HepG2 (cell line): Measurements from ENCODE around the gene CHSY3. TPM values are rescaled to one million over a fixed set of nuclear protein-coding genes. Genes with fewer than 3 reads are reported as not detected.

Experiments
- ATAC-seq: fragments of 200-7000 bp; cut with Tn5 transposase; 3 replicates; pipeline ENCODE4 v1.9.1; 2020; ENCODE audit warnings: mild to moderate bottlenecking, moderate library complexity
- BruUV-seq: library from RNA; stranded (reverse); fragments of 400-500 nt; replicated peaks from 2 replicates; lab custom pipeline; 2021; lab: Mats Ljungman, UMichigan
- CTCF ChIA-PET: fragments of 300-600 bp; formaldehyde crosslinking; extraction: SDS; loops from one replicate; lab custom pipeline; 2021; ENCODE audit warnings: low total read pairs, inconsistent platforms, low intra/inter-chr PET ratio; lab: Yijun Ruan, JAX
- POLR2A ChIA-PET: fragments of 350-600 bp; sonication (Branson Sonifier 250); formaldehyde crosslinking; loops from one replicate; lab custom pipeline; 2020; ENCODE audit warnings: antibody characterized with exemption, inconsistent platforms; lab: Yijun Ruan, JAX
- DNase-seq: peaks from one replicate; pipeline ENCODE4 v3.0.0-alpha.2; 2015; ENCODE audit warnings: low spot score
- FAIRE-seq: peaks from 3 replicates; lab custom pipeline; 2011; peaks lifted over from hg19 to GRCh38; lab: Jason Lieb, UNC
- H2AFZ ChIP-seq: one replicate; pipeline ENCODE4 v1.6.1; 2011; ENCODE audit warnings: low read length, inconsistent platforms
- H3K27ac ChIP-seq: fragments of 300-600 bp; 3 replicates; pipeline ENCODE4 v1.8.0; 2011; ENCODE audit warnings: mixed run types, mild to moderate bottlenecking, mixed read lengths, low read length, inconsistent platforms; ENCODE audit not compliant: insufficient read depth; ENCODE audit errors: extremely low read length
- H3K27me3 ChIP-seq, 2 experiments: fragments of 200-600 bp in 1 of 2; 2 replicates in 1 of 2; 3 replicates in 1 of 2; pipeline versions ENCODE4 v1.6.0 to v1.8.0; 2011; ENCODE audit warnings: low read length in 2 of 2, mild to moderate bottlenecking in 2 of 2, moderate library complexity in 2 of 2, inconsistent platforms in 1 of 2; ENCODE audit not compliant: insufficient read depth in 2 of 2, control insufficient read depth in 1 of 2
- H3K36me3 ChIP-seq, 2 experiments: fragments of 200-600 bp in 1 of 2; replicated peaks in 1 of 2; 2 replicates in 1 of 2; 3 replicates in 1 of 2; pipeline versions ENCODE4 v1.5.1 to v1.8.0; 2011; ENCODE audit warnings: low read length in 2 of 2, inconsistent platforms in 1 of 2; ENCODE audit not compliant: insufficient read depth in 2 of 2, control insufficient read depth in 1 of 2
- H3K4me1 ChIP-seq: 2 replicates; pipeline ENCODE4 v1.5.1; 2012; ENCODE audit warnings: low read length, inconsistent platforms; ENCODE audit not compliant: insufficient read depth
- H3K4me2 ChIP-seq: 2 replicates; pipeline ENCODE4 v1.6.0; 2011; ENCODE audit warnings: low read depth, low read length, inconsistent platforms
- H3K4me3 ChIP-seq, 3 experiments: fragments of 200-600 bp in 1 of 3; sonication (generic), shearing (Covaris generic) in 1 of 3; replicated peaks in 1 of 3; 2 replicates each; pipeline ENCODE4 v1.5.1; 2011 to 2016; ENCODE audit warnings: low read length in 3 of 3, inconsistent platforms in 2 of 3, low read depth in 2 of 3, mild to moderate bottlenecking in 2 of 3, control low read depth in 1 of 3, mixed read lengths in 1 of 3; ENCODE audit not compliant: insufficient read depth in 1 of 3
- H3K79me2 ChIP-seq: one replicate; pipeline ENCODE4 v1.6.1; 2011; ENCODE audit warnings: low read length, inconsistent platforms; ENCODE audit not compliant: insufficient read depth
- H3K9ac ChIP-seq: 2 replicates; pipeline ENCODE4 v1.6.0; 2011; ENCODE audit warnings: mild to moderate bottlenecking, low read depth, low read length, inconsistent platforms; ENCODE audit not compliant: insufficient read depth
- H3K9me3 ChIP-seq: 2 replicates; pipeline ENCODE4 v1.5.1; 2012; ENCODE audit warnings: mild to moderate bottlenecking, low read length
- H4K20me1 ChIP-seq: 2 replicates; pipeline ENCODE4 v1.6.0; 2011; ENCODE audit warnings: inconsistent platforms, mild to moderate bottlenecking, low read length, moderate library complexity; ENCODE audit not compliant: insufficient read depth
- MAFK ChIP-seq, 2 experiments: IDR thresholded peaks in 1 of 2; conservative IDR thresholded peaks in 1 of 2; 2 replicates each; pipeline ENCODE4 v1.6.1; 2011; ENCODE audit warnings: improper control_type of control experiment in 2 of 2, low read length in 2 of 2
- RBFOX2 ChIP-seq: fragments of 200-400 bp; formaldehyde crosslinking; IDR thresholded peaks from 2 replicates; pipeline ENCODE4 v1.6.1; 2017; ENCODE audit warnings: low read depth, mild to moderate bottlenecking, low read length
- RFXAP ChIP-seq: sonication (generic); formaldehyde crosslinking; IDR thresholded peaks from 2 replicates; pipeline ENCODE4 v1.4.0; 2020; ENCODE audit warnings: missing genetic modification reagents, borderline replicate concordance
- ZNF660 ChIP-seq: sonication (generic); formaldehyde crosslinking; IDR thresholded peaks from 2 replicates; pipeline ENCODE4 v1.5.1; 2020; ENCODE audit warnings: mild to moderate bottlenecking, low read depth, missing genetic modification reagents, borderline replicate concordance
- WGBS: methylation state at CpG from one replicate; pipeline ENCODE4 v1.1.6; 2017; ENCODE audit warnings: low lambda C conversion rate; 5-methylcytosine and 5-hydroxymethylcytosine counted together
- in situ Hi-C: cut with HindIII; loops from 2 replicates; pipeline ENCODE4 v1.10.0; 2017; ENCODE audit warnings: low pct_unique_long_range_greater_than_20kb; ENCODE audit not compliant: extremely low pct_ligation_motif_present
- intact Hi-C: fragments of 100-400 bp; cut with micrococcal nuclease; formaldehyde crosslinking; loops from one replicate; pipeline ENCODE4 v1.10.0; 2022; ENCODE audit not compliant: unreplicated experiment
- polyA plus RNA-seq, 8 experiments: library from polyadenylated mRNA; depleted of rRNA in 3 of 8; stranded (reverse) in 7 of 8; unstranded in 1 of 8; fragments of >200 nt; fragmentation: Illumina TruSeq in 4 of 8; extraction: Trizol in 4 of 8; gene quantifications; 2 replicates each; pipeline versions ENCODE4 v1.2.1 to v1.2.3, GENCODE V29; 2011 to 2016; ENCODE audit warnings: low read depth in 4 of 8, missing spikeins in 1 of 8, mixed read lengths in 1 of 8; ENCODE audit not compliant: insufficient read depth in 1 of 8
- total RNA-seq, 5 experiments: library from RNA; depleted of rRNA; stranded (reverse); fragments of >200 nt; fragmentation: Illumina TruSeq; extraction: Trizol; gene quantifications; 2 replicates each; pipeline ENCODE4 v1.2.3, GENCODE V29; 2016; ENCODE audit warnings: low read depth in 1 of 5
- TF ChIP-seq, protein P1 (sequence below): sonication (generic); formaldehyde crosslinking; IDR thresholded peaks from 2 replicates; pipeline ENCODE4 v1.8.1; 2023; ENCODE audit warnings: mild to moderate bottlenecking, inconsistent platforms, moderate library complexity, missing genetic modification reagents, borderline replicate concordance
- TF ChIP-seq, protein P2 (sequence below), 2 experiments: sonication (generic) in 1 of 2; formaldehyde crosslinking in 1 of 2; IDR thresholded peaks; 2 replicates each; pipeline versions ENCODE4 v1.4.0 to v1.6.1; 2016 to 2020; ENCODE audit warnings: borderline replicate concordance in 1 of 2, low read depth in 1 of 2, mild to moderate bottlenecking in 1 of 2, missing genetic modification reagents in 1 of 2
- TF ChIP-seq, protein P3 (sequence below): sonication (generic); formaldehyde crosslinking; IDR thresholded peaks from 2 replicates; pipeline ENCODE4 v1.4.0; 2020; ENCODE audit warnings: mild to moderate bottlenecking, missing genetic modification reagents
- TF ChIP-seq, protein P4 (sequence below): sonication (generic); formaldehyde crosslinking; IDR thresholded peaks from 2 replicates; pipeline ENCODE4 v1.4.0; 2020; ENCODE audit warnings: mild to moderate bottlenecking, missing genetic modification reagents

Gene CHSY3
- total and polyA plus RNA-seq, 2 of the 13 experiments (the other 11 are each of a cell fraction or from before 2014, with no cell fraction given), result 0.26 to 4.1 TPM

DNA sequence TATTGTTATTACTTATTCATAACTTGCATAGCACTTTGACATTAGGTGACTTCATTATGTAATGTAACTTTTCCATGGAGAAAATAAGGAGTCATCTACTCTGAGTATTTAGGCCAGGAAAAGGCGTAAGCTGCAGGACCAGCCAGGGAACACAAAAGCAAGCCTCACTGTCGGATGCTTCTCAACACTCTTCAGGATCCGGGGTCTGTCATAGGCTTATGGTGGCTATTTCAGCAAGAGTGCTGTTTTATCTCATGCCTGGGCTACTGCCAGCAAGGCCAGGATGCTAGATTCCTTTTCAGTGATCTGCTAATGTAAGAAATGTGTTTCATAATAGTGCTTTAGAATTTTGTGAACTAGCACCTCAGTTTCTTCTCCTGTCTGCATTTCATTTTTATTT, 162.4 kb downstream of the CHSY3 start:
- Histone ChIP-seq H3K36me3 (no peaks in the 10 kb centered on the region), H3K27me3 (no peaks in the 10 kb centered on the region), H3K79me2 (no peaks in the 10 kb centered on the region), H3K4me3 (no peak overlapping the region), H3K27ac (no peak overlapping the region), H2AFZ (no peak overlapping the region), H4K20me1 (no peaks in the 10 kb centered on the region), H3K9ac (no peak overlapping the region), H3K4me1 (no peaks in the 10 kb centered on the region), H3K4me2 (no peak overlapping the region), H3K9me3 (no peaks in the 10 kb centered on the region)
- ATAC-seq (no peak), DNase-seq (no peak), FAIRE-seq (no peak)
- WGBS, result 48% methylated on average over 3 of the region's 3 CpGs
- intact Hi-C loops, result no loop called here
- CTCF ChIA-PET, result no interaction called here
- BruUV-seq, result no TSS peak
- in situ Hi-C loops, result no loop called here
- POLR2A ChIA-PET, result no interaction called here
- TF ChIP-seq, protein P1, sequence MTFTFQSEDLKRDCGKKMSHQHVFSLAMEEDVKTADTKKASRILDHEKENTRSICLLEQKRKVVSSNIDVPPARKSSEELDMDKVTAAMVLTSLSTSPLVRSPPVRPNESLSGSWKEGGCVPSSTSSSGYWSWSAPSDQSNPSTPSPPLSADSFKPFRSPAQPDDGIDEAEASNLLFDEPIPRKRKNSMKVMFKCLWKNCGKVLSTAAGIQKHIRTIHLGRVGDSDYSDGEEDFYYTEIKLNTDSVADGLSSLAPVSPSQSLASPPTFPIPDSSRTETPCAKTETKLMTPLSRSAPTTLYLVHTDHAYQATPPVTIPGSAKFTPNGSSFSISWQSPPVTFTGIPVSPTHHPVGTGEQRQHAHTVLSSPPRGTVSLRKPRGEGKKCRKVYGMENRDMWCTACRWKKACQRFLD (CRISPR knock-in tag), result no peak
- TF ChIP-seq RFXAP (CRISPR knock-in tag), result no peak
- TF ChIP-seq, protein P2, sequence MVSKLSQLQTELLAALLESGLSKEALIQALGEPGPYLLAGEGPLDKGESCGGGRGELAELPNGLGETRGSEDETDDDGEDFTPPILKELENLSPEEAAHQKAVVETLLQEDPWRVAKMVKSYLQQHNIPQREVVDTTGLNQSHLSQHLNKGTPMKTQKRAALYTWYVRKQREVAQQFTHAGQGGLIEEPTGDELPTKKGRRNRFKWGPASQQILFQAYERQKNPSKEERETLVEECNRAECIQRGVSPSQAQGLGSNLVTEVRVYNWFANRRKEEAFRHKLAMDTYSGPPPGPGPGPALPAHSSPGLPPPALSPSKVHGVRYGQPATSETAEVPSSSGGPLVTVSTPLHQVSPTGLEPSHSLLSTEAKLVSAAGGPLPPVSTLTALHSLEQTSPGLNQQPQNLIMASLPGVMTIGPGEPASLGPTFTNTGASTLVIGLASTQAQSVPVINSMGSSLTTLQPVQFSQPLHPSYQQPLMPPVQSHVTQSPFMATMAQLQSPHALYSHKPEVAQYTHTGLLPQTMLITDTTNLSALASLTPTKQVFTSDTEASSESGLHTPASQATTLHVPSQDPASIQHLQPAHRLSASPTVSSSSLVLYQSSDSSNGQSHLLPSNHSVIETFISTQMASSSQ (IDR thresholded peaks at IDR 0.05; ENCODE audit: low read depth), result no peak
- TF ChIP-seq, protein P2 (CRISPR knock-in tag; IDR thresholded peaks at IDR 0.05; ENCODE audit: borderline replicate concordance), result no peak
- TF ChIP-seq, protein P3, sequence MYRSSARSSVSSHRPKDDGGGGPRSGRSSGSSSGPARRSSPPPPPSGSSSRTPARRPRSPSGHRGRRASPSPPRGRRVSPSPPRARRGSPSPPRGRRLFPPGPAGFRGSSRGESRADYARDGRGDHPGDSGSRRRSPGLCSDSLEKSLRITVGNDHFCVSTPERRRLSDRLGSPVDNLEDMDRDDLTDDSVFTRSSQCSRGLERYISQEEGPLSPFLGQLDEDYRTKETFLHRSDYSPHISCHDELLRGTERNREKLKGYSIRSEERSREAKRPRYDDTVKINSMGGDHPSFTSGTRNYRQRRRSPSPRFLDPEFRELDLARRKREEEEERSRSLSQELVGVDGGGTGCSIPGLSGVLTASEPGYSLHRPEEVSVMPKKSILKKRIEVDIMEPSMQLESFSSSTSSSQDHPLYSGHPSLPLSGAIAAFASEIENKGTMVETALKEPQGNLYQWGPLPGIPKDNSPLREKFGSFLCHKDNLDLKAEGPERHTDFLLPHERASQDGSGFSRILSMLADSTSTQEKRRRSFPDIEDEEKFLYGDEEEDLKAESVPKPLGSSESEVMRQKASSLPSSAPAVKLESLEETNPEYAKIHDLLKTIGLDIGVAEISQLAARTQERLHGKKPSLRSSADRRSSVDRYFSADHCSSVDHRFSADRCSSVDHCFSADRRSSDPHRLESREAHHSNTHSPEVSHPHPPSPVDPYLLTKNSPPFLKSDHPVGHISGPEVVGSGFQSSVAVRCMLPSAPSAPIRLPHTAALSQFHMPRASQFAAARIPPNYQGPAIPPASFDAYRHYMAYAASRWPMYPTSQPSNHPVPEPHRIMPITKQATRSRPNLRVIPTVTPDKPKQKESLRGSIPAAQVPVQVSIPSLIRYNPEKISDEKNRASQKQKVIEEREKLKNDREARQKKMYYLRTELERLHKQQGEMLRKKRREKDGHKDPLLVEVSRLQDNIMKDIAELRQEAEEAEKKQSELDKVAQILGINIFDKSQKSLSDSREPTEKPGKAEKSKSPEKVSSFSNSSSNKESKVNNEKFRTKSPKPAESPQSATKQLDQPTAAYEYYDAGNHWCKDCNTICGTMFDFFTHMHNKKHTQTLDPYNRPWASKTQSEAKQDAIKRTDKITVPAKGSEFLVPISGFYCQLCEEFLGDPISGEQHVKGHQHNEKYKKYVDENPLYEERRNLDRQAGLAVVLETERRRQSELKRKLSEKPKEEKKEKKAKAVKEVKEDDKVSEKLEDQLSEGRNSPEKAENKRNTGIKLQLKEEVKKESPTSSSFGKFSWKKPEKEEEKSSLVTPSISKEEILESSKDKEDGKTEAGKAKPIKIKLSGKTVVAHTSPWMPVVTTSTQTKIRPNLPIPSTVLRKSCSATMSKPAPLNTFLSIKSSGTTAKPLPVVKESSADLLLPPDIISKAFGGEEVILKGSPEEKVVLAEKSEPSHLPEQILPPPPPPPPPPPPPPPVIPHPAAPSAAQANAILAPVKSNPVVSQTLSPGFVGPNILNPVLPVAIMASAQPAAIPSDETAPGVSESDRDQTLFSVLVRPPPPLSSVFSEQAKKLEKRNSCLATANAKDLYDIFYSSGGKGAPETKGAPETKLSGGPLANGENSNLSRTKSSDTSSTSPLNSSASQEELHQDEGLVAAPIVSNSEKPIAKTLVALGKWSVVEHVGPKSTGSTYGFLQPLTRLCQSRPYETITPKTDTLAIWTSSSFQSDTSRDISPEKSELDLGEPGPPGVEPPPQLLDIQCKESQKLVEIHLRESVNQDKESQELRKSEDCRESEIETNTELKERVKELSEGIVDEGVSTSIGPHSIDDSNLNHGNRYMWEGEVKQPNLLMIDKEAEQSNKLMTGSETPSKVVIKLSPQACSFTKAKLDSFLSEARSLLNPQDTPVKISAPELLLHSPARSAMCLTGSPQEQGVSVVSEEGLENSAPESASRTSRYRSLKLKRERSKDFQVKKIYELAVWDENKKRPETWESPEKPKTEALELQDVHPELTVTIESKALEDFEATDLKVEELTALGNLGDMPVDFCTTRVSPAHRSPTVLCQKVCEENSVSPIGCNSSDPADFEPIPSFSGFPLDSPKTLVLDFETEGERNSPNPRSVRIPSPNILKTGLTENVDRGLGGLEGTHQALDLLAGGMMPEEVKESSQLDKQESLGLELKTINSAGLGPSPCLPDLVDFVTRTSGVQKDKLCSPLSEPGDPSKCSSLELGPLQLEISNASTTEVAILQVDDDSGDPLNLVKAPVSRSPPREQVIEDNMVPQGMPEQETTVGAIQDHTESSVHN, result no peak
- TF ChIP-seq, protein P4, sequence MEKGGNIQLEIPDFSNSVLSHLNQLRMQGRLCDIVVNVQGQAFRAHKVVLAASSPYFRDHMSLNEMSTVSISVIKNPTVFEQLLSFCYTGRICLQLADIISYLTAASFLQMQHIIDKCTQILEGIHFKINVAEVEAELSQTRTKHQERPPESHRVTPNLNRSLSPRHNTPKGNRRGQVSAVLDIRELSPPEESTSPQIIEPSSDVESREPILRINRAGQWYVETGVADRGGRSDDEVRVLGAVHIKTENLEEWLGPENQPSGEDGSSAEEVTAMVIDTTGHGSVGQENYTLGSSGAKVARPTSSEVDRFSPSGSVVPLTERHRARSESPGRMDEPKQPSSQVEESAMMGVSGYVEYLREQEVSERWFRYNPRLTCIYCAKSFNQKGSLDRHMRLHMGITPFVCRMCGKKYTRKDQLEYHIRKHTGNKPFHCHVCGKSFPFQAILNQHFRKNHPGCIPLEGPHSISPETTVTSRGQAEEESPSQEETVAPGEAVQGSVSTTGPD (CRISPR knock-in tag), result no peak
- TF ChIP-seq ZNF660 (CRISPR knock-in tag), result no peak
- TF ChIP-seq MAFK (conservative IDR thresholded peaks at IDR 0.05 in 1 of 2, IDR thresholded peaks at IDR 0.05 in 1 of 2; ENCODE audit: low read length in 2 of 2), result no peak
- TF ChIP-seq RBFOX2, result no peak
